ENCODE results near the gene SLC25A46. TPM values are rescaled to one million over a fixed set of nuclear protein-coding genes. Genes with fewer than 3 reads are reported as not detected.
"Not testable (repeated sequence)": the region's sequence is repeated elsewhere in the genome, so short reads cannot be mapped to it uniquely, and the experiment has no call there.

The SLC25A46 gene
- total and polyA plus RNA-seq, 10 donors: 14.1 to 59.7 (median 41.4) TPM

GRCh38 chr5:110785356-110785755 lies 46.5 kb downstream of the SLC25A46 start:
- WGBS, 5 donors: 58 to 83% (median 69%) methylated on average over 1 of the region's 1 CpG
- H3K36me3 ChIP-seq: no peaks in the 10 kb centered on the region
- no peaks in the 10 kb centered on the region for H3K27me3 ChIP-seq (replicated peaks in 1 of 7)
- H3K27ac ChIP-seq: no peak overlapping the region
- peaks cover 0 to 22% (median 10%) of the 10 kb centered on the region in 8 donors for H3K9me3 ChIP-seq
- H3K4me1 ChIP-seq: no peaks in the 10 kb centered on the region
- no peak overlapping the region for H3K4me3 ChIP-seq
- TF ChIP-seq, protein P1, sequence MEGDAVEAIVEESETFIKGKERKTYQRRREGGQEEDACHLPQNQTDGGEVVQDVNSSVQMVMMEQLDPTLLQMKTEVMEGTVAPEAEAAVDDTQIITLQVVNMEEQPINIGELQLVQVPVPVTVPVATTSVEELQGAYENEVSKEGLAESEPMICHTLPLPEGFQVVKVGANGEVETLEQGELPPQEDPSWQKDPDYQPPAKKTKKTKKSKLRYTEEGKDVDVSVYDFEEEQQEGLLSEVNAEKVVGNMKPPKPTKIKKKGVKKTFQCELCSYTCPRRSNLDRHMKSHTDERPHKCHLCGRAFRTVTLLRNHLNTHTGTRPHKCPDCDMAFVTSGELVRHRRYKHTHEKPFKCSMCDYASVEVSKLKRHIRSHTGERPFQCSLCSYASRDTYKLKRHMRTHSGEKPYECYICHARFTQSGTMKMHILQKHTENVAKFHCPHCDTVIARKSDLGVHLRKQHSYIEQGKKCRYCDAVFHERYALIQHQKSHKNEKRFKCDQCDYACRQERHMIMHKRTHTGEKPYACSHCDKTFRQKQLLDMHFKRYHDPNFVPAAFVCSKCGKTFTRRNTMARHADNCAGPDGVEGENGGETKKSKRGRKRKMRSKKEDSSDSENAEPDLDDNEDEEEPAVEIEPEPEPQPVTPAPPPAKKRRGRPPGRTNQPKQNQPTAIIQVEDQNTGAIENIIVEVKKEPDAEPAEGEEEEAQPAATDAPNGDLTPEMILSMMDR (IDR thresholded peaks at IDR 0.05 in 8 of 11, conservative IDR thresholded peaks at IDR 0.05 in 3 of 11): no peak
- TF ChIP-seq POLR2A (IDR thresholded peaks at IDR 0.05): no peak
- no peak for DNase-seq
- intact Hi-C loops (cut with DNase I; ENCODE audit: low total_unique reads): no loop called here

- H3K4me3 ChIP-seq; H3K27me3 ChIP-seq (replicated peaks in 1 of 7); H3K4me1 ChIP-seq; DNase-seq; H3K27ac ChIP-seq; H3K36me3 ChIP-seq; intact Hi-C loops (cut with DNase I; ENCODE audit: low total_unique reads): not testable (repeated sequence)
- peaks cover 0 to 22% (median 10%) of the 10 kb centered on the region in 8 donors for H3K9me3 ChIP-seq
- 88 to 97% (median 93%) methylated on average over 3 of the region's 3 CpGs for WGBS, 5 donors
Observed at GRCh38 chr5:110788006-110788405, 49.2 kb downstream of the SLC25A46 start.

- H3K9me3 ChIP-seq: peaks cover 0 to 22% (median 9%) of the 10 kb centered on the region in 8 donors
- intact Hi-C loops (cut with DNase I; ENCODE audit: low total_unique reads): no loop called here
Observed at GRCh38 chr5:110790673-110791072, 51.9 kb downstream of the SLC25A46 start.

DNA sequence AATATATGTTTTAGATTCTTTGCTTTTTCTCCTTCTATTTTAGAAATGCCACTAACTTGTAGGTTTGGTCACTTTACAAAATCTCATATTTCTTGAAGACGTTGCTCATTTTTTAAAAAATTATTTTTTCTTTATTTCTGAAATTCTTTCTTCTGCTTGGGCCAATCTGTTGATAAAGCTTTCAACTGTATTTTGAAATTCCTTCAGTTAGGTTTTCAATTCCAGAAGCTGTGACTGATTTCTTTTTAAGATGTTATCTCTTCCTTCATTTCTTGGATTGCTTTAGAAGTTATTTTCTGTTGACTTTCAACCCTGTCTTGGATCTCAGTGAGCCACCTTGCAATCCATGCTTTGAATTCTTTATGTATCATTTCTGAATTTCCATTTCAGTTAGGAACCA lies 64.2 kb downstream of the SLC25A46 start:
- intact Hi-C loops (cut with DNase I; ENCODE audit: low total_unique reads): no loop called here
- H3K4me1 ChIP-seq: no peaks in the 10 kb centered on the region
- H3K9me3 ChIP-seq: peaks cover 0 to 35% (median 28%) of the 10 kb centered on the region in 8 donors
- no peaks in the 10 kb centered on the region for H3K36me3 ChIP-seq
- H3K27me3 ChIP-seq (replicated peaks in 1 of 7): no peaks in the 10 kb centered on the region
- no peak overlapping the region for H3K27ac ChIP-seq
- H3K4me3 ChIP-seq: no peak overlapping the region
- no peak for DNase-seq
- WGBS, 5 donors: 48 to 71% (median 61%) methylated on average over 1 of the region's 1 CpG
- TF ChIP-seq POLR2A (IDR thresholded peaks at IDR 0.05): no peak
- TF ChIP-seq, protein P1 (IDR thresholded peaks at IDR 0.05 in 8 of 11, conservative IDR thresholded peaks at IDR 0.05 in 3 of 11): no peak
- TF ChIP-seq POLR2AphosphoS5 (IDR thresholded peaks at IDR 0.05): no peak

More at GRCh38 chr5:110790673-110791072, 51.9 kb downstream of the SLC25A46 start:
- Histone ChIP-seq H3K4me3 (no peak overlapping the region), H3K4me1 (no peaks in the 10 kb centered on the region), H3K36me3 (no peaks in the 10 kb centered on the region), H3K27ac (no peak overlapping the region), H3K27me3 (replicated peaks in 1 of 7) (no peaks in the 10 kb centered on the region)
- DNase-seq: no peak
- TF ChIP-seq, protein P1 (IDR thresholded peaks at IDR 0.05 in 8 of 11, conservative IDR thresholded peaks at IDR 0.05 in 3 of 11): no peak
- no peak for TF ChIP-seq POLR2AphosphoS5 (IDR thresholded peaks at IDR 0.05)
- TF ChIP-seq POLR2A (IDR thresholded peaks at IDR 0.05): no peak
- WGBS, 5 donors: 21 to 47% (median 29%) methylated on average over 1 of the region's 1 CpG
